NCI-H1105 treated with DMSO at 0.1 percent for 48 hours (cell line): Measurements from ENCODE around the gene MPP7.
"Not testable (repeated sequence)": the region's sequence is repeated elsewhere in the genome, so short reads cannot be mapped to it uniquely, and the experiment has no call there.

Source experiments
- DNase-seq: peaks from one replicate; lab custom pipeline; 2025; lab: John Stamatoyannopoulos, UW

MPP7 gene

GRCh38 chr10:28302638-28303488, at the start of gene MPP7:
TSS of gene MPP7 (minus strand) at chr10:28303064. CDS start at chr10:28238604, 64,460 bp downstream.
- peak; percentile 95 for DNase-seq

- DNase-seq = no peak
These were observed 47.0 kb upstream of the MPP7 start for GRCh38 chr10:28349892-28350291.

- no peak for DNase-seq
These were observed 41.4 kb upstream of the MPP7 start for GRCh38 chr10:28343987-28344895.

GRCh38 chr10:28343252-28343651, 40.4 kb upstream of the MPP7 start:
- no peak for DNase-seq

- DNase-seq = not testable (repeated sequence)
These were observed 38.8 kb upstream of the MPP7 start for GRCh38 chr10:28341679-28342078.

GRCh38 chr10:28332726-28333125, 29.9 kb upstream of the MPP7 start:
- no peak for DNase-seq

- no peak for DNase-seq
These were observed 29.0 kb upstream of the MPP7 start for GRCh38 chr10:28331841-28332240.

- DNase-seq = no peak
These were observed 28.2 kb upstream of the MPP7 start for GRCh38 chr10:28331066-28331465.

- no peak for DNase-seq
These were observed 25.5 kb upstream of the MPP7 start for GRCh38 chr10:28328346-28328745.

GRCh38 chr10:28327491-28327880, 24.6 kb upstream of the MPP7 start:
- no peak for DNase-seq

- no peak for DNase-seq
These were observed 23.9 kb upstream of the MPP7 start for GRCh38 chr10:28326516-28327490.

- no peak for DNase-seq
These were observed 17.9 kb upstream of the MPP7 start for GRCh38 chr10:28320799-28321198.

GRCh38 chr10:28320090-28320489, 17.2 kb upstream of the MPP7 start:
- DNase-seq = no peak

- DNase-seq = not testable (repeated sequence)
These were observed 16.2 kb upstream of the MPP7 start for GRCh38 chr10:28319061-28319460.

- DNase-seq = no peak
These were observed 15.8 kb upstream of the MPP7 start for GRCh38 chr10:28318626-28319025.

- DNase-seq = no peak
These were observed 14.9 kb upstream of the MPP7 start for GRCh38 chr10:28317760-28318159.

- no peak for DNase-seq
These were observed 13.8 kb upstream of the MPP7 start for GRCh38 chr10:28316696-28317095.

- DNase-seq = no peak
These were observed 12.3 kb upstream of the MPP7 start for GRCh38 chr10:28315140-28315539.

GRCh38 chr10:28314211-28314610, 11.3 kb upstream of the MPP7 start:
- no peak for DNase-seq

- DNase-seq = no peak
These were observed 9.7 kb upstream of the MPP7 start for GRCh38 chr10:28312572-28312971.

- DNase-seq = no peak
These were observed 8.2 kb upstream of the MPP7 start for GRCh38 chr10:28311104-28311503.

- DNase-seq = no peak
These were observed 4.4 kb upstream of the MPP7 start for GRCh38 chr10:28307267-28307666.
